CD4-positive, alpha-beta T cell treated with Interleukin-4 for 1 hour (primary cell): ENCODE results near the gene AGK.
A peak's percentile ranks its signal among the peaks of the same experiment; 100 is the strongest.
"Not testable (repeated sequence)": the region's sequence is repeated elsewhere in the genome, so short reads cannot be mapped to it uniquely, and the experiment has no call there.

Experiments
- DNase-seq, 2 donors: peaks; one replicate each; pipeline ENCODE4 v3.0.0-alpha.2; 2020 to 2022

AGK gene

DNA sequence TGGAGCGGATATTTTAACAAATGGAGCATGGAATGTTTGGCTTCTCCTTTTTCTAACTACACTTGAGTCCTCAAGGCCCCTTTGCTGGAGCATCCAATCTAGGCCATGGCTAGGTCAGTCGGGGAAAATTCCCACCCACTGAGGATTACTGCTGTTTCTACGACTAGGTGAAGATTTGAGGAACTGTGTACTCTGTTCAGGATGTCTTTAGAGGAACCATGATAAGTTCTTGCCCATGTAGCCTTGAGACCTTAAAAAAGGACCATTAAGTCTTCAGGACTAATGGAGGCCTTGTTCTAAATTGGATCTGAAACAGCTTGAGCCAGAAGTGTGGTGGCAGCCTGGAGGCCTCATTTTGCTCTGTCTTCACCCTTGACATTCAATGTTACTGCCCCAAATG lies 6.2 kb downstream of the AGK start:
- DNase-seq = no peak

DNA sequence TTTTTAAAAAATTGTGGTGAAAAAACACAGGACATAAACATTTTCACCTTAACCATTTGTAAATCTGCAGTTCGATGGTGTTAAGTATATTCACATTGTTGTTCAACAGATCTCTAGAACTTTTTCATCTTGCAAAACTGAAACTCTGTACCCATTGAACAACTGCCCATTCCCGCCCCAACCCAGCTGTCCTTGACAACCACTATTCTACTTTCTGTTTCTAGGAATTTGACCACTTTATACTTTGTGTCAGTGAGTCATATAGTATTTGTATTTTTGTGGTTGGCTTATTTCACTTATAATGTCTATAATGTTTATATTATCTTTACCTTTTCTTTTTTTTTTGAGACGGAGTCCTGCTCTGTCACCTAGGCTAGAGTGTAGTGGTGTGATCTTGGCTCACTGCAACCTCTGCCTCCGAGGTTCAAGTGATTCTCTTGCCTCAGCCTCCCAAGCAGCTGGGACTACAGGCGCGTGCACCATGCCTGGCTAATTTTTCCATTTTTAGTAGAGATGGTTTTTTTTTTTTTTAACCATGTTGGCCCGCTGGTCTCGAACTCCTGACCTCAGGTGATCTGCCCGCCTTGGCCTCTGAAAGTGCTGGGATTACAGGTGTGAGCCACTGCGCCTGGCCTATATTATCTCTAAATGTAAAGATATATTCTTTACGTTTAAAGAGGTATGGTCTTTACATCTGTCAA lies 6.8 kb downstream of the AGK start:
- DNase-seq = peak in 1 of 2 donors; percentile 45

DNA sequence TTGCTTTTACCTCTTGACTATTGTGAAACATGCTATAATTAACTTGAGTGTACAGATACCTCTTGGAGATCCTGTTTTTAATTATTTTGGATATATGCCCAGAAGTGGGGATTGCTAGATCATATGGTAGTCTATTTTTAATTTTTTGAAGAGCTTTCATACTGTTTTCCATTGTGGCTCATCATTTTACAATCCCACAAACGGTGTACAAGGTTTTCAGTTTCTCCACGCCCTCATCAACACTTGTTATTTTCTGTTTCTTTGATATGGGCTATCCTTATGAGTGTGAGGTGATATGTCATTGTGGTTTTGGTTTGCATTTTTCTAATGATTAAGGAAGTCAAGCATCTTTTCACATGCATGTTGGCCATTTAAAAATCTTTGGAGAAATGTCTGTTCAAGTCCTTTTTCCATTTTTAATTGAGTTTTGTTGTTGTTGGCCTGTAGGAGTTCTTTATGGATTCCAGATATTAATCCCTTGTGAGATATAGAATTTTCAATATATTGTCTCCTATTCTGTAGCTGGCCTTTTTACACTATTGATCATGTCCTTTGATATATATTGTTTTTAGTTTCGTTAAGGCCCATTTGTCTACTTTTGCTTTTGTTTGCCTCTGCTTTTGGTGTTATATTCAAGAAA lies 7.5 kb downstream of the AGK start:
- DNase-seq = peak in 1 of 2 donors; percentile 64

DNA sequence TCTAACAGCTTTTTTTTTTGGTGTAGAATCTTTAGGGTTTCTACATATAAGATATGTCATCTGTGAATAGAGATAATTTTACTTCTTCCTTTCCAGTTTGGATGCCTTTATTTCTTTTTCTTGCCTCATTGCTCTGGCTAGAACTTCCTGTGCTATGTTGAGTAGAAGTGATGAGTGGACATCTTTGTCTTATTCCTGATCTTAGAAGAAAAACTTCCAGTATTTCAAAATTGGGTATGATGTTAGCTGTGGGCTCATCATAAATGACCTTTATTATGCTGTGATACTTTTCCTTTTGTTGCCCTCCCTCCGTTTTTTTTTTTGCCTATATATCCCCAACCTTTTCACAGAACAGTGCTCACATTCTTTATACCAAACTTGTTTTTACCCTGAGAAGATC lies 8.8 kb downstream of the AGK start:
- DNase-seq = no peak

DNA sequence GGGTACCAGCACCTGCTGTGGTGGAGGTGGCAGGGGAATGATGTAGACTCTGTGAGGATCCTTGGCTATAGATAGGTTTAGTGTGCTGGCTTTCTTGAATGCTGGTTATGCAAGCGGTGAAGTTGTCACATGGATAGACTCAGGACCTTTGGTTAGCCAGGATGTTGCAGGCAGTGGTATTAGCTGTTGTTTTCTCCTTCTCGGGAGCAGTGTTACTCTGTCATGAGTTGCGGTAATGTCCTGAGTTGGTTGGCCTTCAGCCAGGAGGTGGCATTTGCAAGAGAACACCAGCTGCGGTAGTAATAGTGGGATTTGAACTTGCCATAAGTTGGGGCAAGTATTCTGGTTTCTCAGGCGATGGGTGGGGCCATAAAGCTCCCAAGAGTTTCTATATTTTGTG lies 10.8 kb downstream of the AGK start:
- no peak for DNase-seq

DNA sequence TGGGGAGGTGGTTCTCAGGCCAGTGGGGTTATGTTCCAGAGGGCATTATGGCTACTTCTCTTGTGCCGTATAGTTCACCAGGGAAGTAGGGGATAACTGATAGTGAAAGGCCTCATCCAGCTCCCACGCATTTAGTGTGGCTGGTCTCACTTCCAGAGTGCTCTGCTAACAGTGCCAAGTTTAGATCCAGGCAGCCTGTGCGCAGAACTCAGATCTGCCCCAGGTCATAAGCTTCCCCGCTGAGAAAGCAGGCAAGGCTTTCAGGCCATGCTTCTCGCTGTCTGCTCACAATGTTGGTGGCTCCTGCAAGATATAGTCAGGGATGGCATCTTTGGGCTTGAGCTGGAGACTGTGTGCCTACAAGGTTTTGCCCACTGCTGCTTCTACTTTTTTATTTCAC lies 11.3 kb downstream of the AGK start:
- no peak for DNase-seq

DNA sequence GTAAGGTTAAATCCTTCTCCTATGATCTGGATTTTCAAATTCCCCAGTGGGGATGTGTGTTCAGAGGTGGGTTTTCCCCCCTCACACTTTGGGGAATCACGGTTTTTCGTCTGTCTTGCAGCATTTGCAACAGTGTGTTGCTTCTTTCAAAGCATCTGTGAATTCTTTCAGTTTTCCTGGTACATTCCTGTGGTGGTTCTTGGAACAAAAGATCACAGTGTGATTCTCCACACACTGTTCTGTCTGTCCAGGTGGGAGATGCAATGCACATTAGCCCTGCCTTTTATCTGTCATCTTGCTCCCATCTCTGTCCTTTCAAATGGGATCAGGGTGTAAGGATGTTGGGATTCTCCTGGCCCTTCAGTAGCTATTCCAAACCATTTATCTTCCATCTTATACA lies 11.8 kb downstream of the AGK start:
- no peak for DNase-seq

DNA sequence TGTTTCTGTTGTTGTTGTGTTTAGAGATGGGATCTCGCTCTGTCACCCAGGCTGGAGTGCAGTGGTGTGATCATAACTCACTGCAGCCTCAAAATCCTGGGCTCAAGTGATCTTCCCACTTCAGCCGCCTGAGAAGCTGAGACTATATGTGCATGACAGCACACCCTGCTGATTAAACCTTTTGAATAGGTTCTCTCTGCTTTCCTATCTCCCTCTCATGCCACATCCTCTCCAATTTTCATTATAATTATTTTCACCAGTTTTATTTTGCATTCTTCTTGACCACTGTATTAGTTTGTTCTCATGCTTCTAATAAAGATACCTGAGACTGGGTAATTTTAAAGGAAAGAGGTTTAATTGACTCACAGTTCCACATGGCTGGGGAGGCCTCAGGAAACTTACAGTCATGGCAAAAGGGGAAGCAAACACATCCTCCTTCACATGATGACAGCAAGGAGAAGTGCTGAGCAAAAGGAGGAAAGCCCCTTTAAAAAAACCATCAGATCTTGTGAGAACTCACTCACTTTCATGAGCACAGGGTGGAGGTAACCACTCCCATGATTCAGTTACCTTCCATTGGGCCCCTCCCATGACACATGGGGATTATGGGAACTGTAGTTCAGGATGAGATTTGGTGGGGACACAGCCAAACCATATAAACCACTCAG lies 12.9 kb downstream of the AGK start:
- peak in 1 of 2 donors; percentile 23 for DNase-seq

DNA sequence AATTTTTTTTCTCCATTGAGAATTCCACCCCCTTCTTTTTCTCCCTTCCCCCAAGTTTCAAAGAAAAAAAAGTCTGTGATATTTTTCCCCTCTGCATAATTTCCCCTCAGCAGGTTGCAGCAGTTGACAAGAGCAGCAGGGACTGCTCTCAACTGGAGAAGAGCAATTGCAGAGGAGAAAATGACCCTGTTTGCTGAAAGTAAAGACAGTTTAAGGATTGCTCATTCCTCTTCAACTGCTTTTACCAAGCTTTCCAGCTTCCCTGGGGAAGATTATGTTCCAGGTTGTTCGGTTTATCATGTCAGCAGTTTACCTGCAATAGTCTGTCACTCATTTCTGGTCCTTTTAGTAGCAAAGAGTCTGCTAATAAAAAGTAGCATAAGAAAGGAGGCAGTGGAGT lies 16.2 kb downstream of the AGK start:
- DNase-seq = no peak

DNA sequence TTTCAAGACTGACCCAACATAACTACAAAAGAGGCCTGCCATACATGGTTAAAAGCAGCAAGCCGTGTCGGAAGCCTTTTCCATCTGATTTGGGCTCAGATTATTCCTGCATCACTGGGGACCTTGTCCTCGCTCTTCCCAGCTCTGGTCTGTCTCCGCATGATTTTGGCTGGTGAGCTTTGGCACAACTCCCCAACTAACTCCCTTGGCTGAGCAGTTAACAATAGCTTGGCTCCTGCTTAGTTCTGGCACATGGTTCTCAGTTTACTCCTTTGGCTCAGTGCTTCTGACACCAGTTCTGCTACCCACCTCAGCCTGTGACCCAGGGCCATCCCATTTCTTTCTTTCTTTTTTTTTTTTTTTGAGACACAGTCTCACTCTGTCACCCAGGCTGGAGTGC lies 17.0 kb downstream of the AGK start:
- no peak for DNase-seq

DNA sequence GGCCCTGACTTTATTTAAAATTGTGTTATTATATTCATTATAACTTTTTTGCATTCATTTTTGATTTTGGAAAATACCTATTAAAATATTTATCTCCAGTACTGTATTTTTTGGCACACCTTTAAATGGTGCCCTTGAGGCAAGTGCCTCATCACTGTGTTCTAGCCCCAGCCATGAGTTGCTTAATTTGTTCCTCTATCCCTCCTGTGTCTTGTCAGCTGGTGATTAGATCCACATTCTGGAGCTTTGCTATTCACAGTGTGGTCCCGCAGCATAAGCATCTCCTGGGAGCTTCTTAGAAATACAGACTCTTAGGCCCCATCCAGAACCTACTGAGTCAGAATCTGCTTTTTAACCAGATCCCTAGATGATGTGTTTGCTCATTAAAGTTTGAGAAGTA lies 19.8 kb downstream of the AGK start:
- DNase-seq = no peak

DNA sequence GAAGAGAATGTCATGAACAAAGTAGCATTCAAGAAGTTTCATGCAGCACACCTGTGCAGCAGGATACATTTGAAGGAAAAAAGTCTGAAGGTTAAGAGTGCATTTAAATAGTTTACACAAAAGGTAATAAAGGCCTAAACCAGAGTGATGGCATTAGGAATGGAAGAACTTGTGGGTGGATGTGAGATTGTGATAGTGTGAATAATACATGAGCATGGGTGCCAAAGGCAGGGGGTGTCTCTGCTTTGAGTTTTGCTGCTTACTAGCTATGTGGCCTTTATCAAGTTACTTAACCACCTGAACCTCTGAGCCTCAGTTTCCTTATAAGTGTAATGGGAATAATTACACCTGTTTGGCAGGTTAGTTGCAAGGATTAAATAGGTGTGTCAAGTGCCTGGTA lies 21.0 kb downstream of the AGK start:
- DNase-seq = no peak

DNA sequence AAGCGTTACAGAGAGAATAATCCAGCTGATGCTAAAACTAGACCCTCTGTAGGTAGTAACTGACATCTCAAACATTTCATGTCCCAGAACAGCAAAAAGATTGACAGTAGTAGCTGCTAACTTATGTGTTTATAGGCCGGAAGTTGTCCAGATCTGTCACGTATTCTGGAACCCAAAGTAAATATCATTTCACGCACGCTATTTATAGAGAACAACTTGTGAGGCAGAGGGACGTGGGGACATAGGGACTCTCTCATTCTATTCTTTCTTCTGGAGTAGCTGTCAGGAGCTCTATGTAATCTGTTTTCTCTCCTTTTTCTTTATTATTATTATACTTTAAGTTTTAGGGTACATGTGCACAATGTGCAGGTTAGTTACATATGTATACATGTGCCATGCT lies 22.3 kb downstream of the AGK start:
- DNase-seq = no peak

DNA sequence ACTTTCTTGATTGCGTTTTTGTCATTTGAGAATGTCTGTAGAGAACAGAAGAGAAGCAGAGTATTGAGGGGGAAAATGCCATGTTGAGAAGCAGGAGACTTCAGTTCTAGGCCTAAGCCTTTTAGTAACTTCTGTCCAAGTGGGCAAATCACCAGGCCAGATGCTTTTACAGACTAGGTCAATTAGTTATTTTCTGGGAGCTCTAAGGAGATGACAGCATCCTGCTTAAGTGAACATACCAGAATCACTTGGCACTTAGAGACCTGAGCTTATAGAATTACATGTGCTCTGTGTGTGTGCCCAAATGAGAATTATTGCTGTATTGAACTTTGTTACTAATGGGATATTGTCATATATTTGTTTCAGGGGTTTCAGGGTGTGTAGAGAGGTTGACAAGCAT lies 24.0 kb downstream of the AGK start:
- no peak for DNase-seq

DNA sequence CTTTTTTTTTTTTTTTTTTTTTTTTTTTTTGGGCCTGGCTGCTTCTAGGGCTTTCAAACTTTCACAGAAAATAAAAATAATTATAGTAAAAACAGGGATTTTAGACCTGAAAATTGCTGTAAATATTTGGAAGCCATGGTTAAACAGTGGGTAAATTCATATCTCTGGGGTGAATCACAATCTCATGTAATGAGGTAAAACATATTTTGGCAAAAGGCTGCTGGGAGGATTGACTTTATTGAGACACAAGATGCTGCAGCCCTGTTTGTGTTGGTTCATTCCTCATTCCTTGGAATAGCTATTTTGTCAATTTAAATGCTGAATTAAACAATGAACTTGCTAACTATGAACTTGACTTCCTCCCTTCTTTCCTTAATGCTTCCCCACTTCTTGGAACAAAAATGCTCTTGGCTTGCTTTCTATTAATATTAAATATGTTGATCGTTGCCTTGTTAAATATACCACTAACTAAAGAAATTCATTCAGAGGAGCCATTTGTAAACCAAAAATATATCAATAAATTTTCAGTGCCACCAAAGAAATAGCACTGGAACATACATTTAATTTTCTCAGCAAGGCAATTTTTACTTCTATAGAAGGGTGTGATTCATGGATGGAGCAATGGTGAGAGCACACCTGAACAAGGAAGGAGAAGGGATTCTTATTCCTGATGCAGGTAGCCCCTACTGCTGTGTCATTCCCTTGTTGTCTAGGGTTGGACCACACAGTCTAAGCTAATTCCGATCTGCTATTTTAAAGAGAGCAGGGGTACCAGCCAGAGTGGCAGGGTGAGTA lies 24.6 kb downstream of the AGK start:
- no peak for DNase-seq

DNA sequence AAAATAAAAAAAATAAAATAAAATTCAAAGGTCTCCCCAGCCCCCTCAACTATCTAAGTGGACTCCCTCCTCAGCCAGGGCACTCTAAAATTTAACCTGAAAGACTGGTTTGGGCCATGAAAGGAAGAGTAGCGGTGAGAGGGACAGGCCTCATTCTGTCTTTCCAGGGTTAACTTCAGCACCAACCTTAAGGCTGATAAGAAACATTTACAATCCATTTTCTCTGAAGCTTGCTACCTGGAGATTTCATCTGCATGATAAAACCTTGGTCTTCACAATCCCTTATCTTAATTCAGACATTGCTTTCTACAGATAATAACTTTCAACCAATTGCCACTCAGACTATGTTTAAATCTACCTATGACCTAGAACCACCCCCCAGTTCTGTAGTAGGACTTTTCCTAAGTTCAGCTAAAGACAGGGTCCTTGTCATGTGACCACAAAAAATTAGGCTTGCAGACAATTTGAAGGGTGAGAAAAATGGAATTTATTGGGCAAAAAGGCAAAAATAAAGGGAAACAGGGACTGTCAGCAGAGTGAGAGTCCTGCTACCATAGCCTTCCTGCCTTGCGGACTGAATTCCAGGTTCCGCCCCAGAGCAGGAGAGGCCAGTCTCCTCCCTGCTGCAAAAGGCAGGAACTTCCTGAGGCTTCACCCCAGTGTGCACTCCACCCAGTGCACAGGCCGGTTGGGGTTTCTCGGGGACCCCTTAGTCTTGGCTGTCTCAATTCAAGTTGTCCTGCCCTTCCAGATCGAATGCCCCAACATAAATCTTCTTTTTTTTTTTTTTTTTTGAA lies 26.0 kb downstream of the AGK start:
- no peak for DNase-seq

DNA sequence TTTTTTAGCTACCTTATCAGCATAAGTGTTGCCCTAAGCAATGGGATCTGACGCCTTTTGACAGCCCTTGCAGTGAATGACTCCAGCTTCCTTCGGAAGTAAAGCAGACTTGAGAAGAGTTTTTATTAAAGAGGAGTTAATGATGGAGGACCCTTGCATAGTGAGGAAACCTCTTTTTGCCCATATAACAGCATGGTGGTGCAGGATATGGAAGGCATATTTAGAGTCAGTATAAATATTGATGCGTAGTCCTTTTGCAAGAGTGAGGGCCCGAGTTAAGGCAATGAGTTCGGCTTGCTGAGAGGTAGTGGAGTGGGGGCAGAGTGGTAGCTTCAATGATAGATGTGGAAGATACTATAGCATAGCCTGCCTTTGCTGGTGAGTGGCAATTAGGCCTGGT lies 28.7 kb downstream of the AGK start:
- DNase-seq = not testable (repeated sequence)

DNA sequence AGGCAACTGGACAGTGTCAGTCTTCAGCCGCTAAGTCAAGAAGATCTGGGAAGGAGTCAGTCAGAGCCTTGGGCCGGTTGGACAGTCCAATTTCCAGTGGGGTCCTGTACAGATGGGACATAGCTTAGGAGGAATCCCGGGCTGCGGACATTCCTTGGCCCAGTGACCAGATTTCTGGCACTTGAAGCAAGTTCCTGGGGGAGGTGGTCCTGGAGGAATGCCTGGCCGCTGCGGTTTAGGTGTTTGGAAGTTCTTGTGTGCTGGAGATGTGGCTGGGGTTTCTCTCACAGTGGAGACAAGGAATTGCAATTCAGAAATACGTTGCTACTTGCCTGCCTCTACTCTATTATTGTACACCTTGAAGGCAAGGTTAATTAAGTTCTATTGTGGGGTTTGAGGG lies 30.9 kb downstream of the AGK start:
- DNase-seq = not testable (repeated sequence)

DNA sequence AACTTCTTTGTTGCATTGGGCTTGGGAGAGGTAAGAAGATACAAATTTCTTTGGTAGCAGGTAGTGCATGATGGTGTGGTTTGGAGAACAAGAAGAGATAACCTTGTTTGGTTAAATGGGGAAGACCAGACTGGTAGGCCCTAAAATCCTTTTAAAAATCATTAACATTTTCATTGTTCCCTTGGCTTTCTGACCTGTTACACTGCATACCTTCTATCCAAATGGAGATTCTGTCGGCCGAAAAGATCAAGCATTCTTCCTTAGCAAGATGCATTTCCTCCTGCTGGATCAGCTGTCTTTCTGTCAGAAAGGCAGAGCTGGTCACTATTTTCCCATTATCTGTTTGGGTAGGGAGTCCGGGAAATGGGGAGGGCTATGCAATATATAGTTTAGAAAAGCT lies 33.7 kb downstream of the AGK start:
- no peak for DNase-seq

DNA sequence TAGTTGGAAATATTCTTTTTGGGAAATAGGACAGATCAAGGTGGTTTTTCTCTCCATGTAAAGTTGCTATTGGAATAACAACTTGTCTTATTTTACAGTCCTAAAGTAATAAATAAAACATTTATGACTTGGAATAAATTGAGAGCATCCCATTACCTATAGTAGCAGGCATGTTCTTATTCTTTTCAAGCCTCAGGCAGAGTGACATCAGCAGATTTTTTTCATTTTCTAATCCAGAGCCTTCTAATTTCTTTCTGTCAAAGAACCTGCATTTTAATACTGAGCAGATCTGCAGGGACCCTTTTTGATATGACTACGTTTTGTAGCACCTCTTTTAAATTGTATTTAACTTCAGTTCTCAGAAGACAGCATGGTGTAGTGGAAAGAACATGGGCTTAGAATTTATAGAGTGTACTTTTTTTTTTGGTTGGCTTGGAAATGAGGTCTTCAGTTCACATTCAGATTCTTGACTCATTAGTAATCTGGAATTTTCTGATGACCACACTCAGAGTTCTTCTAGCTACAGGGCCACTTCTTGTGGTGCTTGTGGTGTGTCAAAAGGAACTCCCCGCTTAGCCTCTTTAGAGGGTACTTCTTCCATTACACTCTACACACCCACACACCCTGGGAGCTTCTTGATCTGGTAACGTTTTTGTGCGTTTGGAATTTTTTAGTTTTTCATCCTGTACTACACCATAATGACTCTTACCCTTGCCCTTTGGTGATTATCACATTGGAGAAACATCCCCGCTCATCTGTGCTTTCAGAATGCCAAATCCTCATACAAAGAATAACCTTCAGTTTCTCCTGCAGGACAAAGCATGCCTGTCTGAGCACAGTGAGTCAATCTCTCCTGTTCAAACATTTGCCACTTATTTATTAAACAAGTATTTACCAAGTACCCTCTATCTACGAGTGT lies 34.6 kb downstream of the AGK start:
- no peak for DNase-seq

DNA sequence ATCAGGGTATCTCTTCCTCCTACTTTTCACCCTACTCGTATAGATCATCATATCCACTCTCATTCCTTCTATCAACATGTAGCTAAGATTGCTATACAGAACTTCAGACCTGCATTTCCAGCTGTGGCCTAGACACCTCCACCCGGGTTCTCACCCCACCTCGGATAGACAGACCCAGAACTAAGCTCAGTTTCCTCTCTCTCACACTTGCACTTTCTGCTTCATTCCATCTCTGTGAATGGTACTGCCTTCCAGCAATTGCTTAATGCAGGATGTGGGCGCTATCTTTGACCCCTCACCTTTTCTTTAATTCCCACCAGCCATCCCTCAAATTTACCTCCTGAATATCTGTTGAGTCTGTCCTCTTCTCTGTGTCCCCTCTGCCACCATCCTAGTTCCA lies 35.7 kb downstream of the AGK start:
- no peak for DNase-seq

DNA sequence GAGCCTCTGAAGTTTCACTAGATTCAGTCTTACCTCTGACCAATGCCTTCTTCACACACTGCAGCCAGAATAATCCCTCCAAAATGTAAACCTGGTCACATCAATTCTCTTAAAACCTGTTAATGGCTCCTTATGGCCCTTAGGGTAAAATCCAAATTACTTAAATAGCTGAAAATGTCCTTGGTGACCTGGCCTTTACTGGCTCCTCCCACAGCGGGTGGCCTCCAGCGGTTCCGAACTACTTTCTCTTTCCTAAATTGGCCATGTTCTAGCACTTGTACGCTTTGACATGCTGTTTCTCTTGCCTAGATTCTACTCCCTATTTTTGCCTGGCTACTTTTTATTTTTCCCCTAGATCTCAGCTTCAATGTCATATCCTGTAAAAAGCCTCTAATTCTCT lies 36.1 kb downstream of the AGK start:
- no peak for DNase-seq
